GM19043 (cell line): Measurements from ENCODE around the gene GFRA1.

Experiments used
- ATAC-seq: cut with Tn5 transposase; IDR thresholded peaks from one replicate; pipeline ENCODE4 v1.9.1; 2021; ENCODE audit warnings: low read depth; ENCODE audit not compliant: unreplicated experiment

Gene GFRA1

GRCh38 chr10:116201670-116202430, 71.2 kb downstream of the GFRA1 start:
- ATAC-seq: no peak

GRCh38 chr10:116201011-116201410, 72.0 kb downstream of the GFRA1 start:
- no peak for ATAC-seq

DNA sequence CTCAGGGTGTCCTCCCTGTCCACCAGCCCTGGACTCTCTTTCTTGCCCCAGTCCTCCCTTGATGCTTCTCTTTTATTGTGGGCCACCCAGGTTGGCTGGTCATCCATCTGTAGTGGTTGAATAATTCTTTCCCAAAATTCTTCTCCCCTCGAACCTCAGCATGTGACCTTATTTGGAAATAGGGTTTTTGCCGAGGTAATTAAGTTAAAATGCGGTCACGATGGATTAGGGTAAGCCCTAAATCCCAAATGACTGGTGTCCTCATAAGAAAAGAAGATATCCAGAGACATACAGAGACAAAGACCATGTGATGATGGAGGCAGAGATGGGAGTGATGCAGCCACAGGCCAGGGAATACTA, 74.3 kb downstream of the GFRA1 start:
- no peak for ATAC-seq

GRCh38 chr10:116197946-116198675, 74.9 kb downstream of the GFRA1 start:
- ATAC-seq: no peak

DNA sequence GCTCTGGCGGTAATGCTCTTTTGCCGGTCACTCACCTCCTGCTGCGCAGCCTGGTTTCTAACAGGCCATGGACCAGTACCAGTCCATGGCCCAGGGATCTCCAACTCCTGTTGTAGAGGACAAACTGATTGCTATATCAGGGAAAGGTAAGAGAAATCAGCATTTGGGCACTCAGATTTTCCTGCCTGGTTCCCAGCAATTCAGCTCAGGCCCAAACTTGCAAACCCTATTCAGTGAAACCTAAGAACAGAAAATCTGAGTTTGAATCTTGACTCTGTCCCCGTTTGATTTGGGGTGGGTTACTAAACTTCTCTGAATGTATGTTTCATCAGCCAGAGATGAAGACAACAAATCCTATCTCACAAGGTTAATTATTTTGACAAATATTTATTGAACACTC, 77.4 kb downstream of the GFRA1 start:
- ATAC-seq: no peak

GRCh38 chr10:116195039-116195438, 78.0 kb downstream of the GFRA1 start:
- no peak for ATAC-seq

DNA sequence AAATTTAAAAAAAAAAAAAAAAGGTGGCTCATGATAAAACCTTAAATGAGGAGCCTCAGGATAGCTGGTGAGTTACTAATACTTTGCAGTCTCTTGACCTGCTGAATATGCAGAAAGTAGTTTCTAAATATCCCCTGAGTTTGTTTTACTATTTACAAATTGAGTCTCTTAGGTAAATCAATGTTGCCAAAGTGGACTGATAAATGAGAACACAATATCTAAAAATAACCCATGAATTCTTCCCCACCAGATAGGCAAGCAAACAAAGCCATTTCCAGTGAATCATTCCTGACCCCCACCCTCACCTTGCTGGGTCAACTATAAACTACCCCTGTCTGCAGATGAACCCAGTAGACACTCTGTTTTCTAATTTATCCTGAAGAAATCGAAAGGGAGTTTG, 78.9 kb downstream of the GFRA1 start:
- ATAC-seq: no peak

GRCh38 chr10:116190883-116191282, 82.1 kb downstream of the GFRA1 start:
- no peak for ATAC-seq

- ATAC-seq: no peak
Measured at GRCh38 chr10:116186273-116186672, 86.7 kb downstream of the GFRA1 start.

DNA sequence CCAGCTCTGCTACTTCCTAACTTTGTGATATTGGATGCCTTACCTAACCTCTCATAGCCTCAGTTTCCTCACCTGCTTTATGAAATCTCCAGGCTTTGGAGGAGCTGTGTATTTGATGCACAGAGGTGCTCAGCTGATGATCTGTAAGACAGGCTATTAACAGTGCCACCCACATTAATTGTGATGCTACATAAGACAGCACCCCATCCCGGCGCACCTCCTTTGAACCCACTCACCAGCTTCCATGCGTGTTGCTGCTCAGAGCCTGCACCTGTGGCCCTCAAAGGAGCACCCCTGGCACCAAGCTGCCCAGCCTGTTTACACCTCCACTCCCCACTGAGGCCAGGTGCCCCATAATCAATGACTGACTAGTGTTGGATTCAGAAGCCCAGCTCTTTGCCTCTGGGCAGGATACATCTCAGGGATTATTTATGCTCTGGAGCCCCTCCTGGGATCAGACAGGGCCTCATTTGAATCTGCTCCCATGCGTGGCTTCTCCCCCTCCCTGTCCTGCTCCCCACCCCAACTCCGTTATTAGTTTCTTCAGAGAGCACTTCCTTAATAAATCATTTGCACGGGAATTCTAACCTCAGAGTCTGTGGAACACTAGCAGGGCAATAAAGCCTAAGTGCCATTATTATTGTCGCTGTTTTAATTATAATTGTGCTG, 87.7 kb downstream of the GFRA1 start:
- ATAC-seq: no peak

- ATAC-seq: no peak
Measured at GRCh38 chr10:116184512-116184794, 88.6 kb downstream of the GFRA1 start.

DNA sequence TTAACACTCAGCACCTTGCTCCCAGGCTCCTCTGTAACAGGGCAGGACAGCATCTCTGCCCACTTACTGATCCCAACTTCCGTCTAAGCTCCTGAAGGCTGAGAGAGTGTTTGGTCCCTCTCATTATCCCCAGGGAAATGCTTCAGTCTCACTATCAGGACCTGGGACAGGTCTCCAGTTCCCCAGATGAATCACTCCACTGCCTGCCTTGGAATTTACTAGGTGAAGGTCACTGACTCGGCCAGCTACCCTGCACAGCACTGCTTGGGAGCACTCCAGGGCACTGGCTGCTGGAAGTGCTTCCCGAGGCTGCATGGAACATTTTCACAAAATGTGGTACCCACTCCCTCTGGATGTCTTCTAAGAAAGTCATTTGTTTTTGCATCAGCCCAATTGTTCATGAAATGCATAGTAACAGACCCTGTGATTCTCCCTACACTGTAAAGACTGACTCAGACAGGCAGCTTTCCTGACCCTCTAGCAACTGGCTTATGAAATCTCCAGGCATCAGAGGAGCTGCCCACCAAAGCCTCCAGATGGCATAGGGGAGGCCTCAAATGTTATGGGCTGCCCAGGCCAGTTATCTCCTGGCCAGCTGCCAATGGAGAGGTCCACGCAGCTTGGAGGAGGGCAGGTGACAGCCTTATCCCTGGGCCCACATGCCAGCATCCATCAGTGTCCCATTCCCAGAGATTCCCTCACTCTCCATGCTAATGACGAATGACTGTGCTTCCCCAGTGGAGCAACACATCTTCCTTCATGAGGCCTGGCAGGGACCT, 89.1 kb downstream of the GFRA1 start:
- ATAC-seq: no peak

- no peak for ATAC-seq
Measured at GRCh38 chr10:116182426-116182825, 90.6 kb downstream of the GFRA1 start.

GRCh38 chr10:116178086-116178605, 94.9 kb downstream of the GFRA1 start:
- no peak for ATAC-seq

DNA sequence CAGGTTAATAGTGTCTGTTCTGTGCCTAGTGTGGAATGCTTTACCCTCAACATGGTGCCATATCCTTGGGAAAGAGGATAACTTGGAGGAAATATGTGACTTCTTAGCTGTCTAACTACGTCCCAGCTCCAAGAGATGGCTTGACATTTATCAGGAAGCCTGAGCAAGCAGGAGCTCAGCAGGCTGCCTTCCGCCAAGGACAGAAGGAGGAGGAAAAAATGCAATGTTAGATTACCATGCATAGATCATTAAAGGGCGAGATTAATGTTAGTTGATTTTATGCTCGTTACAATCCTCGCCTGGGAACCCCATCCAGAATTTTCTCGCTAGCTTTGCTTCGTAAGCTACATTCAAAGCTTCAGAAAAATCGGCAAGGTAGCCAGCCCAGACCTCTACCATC, 97.8 kb downstream of the GFRA1 start:
- no peak for ATAC-seq

- ATAC-seq: no peak
Measured at GRCh38 chr10:116171505-116171904, 101.5 kb downstream of the GFRA1 start.

GRCh38 chr10:116170815-116171250, 102.2 kb downstream of the GFRA1 start:
- no peak for ATAC-seq

DNA sequence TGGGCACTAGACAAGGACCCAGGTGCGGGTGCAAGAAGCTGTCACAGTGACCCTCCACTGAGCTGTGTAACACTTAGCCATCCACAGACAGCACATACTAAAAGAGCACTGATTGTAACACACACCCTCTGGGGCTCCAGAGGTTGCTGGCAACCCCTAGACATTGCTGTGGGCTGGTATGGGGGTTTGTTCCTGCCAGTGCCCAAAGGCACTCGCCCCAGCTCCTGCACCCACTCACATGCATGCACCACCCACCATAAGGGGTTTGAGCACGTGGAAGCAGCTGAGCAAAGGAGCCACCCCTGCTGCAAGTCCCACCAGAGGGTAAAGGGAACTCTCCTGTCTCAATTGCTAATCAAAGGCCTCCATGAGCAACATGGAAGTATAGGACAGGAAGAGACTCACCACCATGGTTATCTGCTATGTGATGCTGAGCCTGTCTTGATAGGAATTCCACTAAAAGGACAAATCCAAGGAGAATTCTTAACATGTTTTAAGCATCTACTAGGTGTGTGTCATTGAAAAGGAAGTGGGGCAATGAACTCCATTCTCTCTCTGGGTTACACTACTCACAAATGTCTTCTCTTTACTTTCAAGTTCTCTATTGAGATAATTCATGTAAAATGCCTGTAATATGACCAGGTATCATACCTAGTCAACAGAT, 103.1 kb downstream of the GFRA1 start:
- ATAC-seq: no peak

- ATAC-seq: no peak
Measured at GRCh38 chr10:116168745-116169144, 104.3 kb downstream of the GFRA1 start.

DNA sequence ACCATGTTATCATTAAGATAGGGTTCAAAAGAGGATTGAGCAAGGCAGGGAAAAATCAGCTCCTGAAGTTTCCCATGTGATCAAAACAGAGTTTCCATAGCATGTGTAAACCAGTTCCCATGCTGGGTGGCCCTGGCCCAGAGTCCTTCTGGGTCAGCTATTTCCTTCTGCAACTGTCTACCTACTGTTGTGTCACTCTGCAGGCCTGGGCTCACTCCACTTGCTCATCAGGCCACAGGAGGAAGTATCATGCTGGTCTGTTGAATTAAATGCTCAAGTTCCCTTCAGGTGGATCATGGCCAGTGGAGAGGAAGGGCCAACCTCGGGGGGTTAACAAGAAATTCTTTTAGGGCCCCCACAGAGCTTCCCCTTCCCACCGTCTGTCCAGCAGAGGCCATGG, 104.7 kb downstream of the GFRA1 start:
- no peak for ATAC-seq
